ENCODE results near the gene ZNF467. TPM values are rescaled to one million over a fixed set of nuclear protein-coding genes. Genes with fewer than 3 reads are reported as not detected.

The ZNF467 gene
- total RNA-seq, 1 experiment from 2014 or later: 11.3 TPM

DNA sequence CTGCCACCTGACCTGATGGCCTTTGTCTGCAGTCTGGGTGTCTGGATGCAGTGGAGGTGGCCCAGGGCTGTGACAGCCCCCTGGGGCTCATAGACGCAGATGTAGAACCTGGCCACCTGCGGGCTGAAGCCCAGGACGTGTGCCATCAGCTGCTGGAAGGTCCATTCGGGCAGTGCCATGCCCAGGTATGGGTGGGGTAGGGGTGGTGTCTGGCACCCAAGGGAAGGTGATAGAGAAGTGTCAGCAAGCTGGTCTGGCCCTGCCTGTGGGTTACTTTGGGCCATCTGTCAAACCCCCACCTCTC, 6.1 kb upstream of the ZNF467 start:
- RAD21 ChIA-PET (ENCODE audit: low non-redundant PET in 1 of 2, low total read pairs in 2 of 2, uncharacterized antibody in 2 of 2, unreplicated experiment in 2 of 2): no interaction called here

DNA sequence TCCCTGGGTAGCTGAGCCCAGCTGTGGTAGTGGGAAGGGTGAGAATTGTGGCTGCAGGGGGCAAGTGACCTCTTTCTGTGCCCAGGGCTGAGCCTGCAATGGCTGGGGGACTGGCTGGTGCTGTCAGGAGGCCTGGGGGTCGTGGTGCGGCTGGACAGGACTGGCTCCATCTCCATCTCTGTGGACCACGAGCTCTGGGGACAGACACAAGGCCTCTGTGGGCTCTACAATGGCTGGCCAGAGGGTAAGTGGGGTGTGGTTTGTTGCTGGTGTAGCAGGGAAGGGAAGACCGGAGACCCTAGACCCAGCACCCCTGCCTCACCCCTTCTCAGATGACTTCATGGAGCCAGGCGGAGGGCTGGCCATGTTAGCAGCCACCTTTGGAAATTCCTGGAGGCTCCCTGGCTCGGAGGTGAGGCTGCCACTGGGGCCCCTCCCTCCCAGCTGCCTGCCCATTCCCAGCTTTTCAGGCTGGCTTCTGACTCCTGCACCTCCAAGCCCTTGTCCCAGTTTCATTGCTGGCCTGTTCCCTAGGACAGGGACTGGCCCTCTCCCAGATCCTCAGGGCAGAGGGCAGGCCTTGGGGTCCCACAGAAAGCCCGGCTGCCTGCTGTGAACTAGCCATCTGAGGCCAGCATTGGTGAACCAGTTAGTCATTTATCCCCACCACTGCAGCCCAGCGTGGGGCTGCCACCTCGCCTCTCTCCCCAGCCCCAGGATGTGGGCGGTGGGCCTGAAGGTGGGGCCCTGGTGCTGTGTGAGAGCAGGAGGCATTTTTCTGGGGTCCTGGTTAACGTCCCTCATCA, 5.5 kb upstream of the ZNF467 start:
- ATAC-seq (no peak), DNase-seq (ENCODE audit: low read depth, low spot score) (no peak)
- no peak overlapping the region for H2AFZ ChIP-seq (ENCODE audit: low read depth, low read length, poor library complexity, severe bottlenecking)
- H3K27me3 ChIP-seq (ENCODE audit: insufficient read depth, low read length): no peaks in the 10 kb centered on the region
- H3K4me2 ChIP-seq (ENCODE audit: low read length): no peak overlapping the region
- peaks cover 4 to 8% of the 10 kb centered on the region in 2 experiments; a peak in 3 of 4 replicates for H3K4me1 ChIP-seq (ENCODE audit: control insufficient read depth in 1 of 2, insufficient read depth in 2 of 2, low read length in 2 of 2)
- H3K9ac ChIP-seq (ENCODE audit: low read length): no peak overlapping the region
- no peaks in the 10 kb centered on the region for H3K36me3 ChIP-seq (ENCODE audit: control insufficient read depth in 1 of 2, insufficient read depth in 2 of 2, low read length in 2 of 2)
- ChIA-PET POLR2A (no interaction called here), CTCF (no interaction called here), RAD21 (ENCODE audit: low non-redundant PET in 1 of 2, low total read pairs in 2 of 2, uncharacterized antibody in 2 of 2, unreplicated experiment in 2 of 2) (no interaction called here)
- intact Hi-C loops (cut with micrococcal nuclease): no loop called here
- no peaks in the 10 kb centered on the region for H3K9me3 ChIP-seq (ENCODE audit: control insufficient read depth in 1 of 2, insufficient read depth in 1 of 2, low read depth in 1 of 2, low read length in 2 of 2)
- H3K9me2 ChIP-seq (ENCODE audit: insufficient read depth): no peaks in the 10 kb centered on the region
- no peak overlapping the region for H3K4me3 ChIP-seq (replicated peaks in 1 of 2; ENCODE audit: low read depth in 1 of 2, low read length in 2 of 2)
- no peaks in the 10 kb centered on the region for H4K20me1 ChIP-seq (ENCODE audit: insufficient read depth)
- H3K27ac ChIP-seq (ENCODE audit: low read depth, low read length): no peak overlapping the region
- no peaks in the 10 kb centered on the region for H3K79me2 ChIP-seq (ENCODE audit: insufficient read depth, low read length)
- no TSS peak for BruUV-seq (replicated peaks)
- TF ChIP-seq ZFX (IDR thresholded peaks at IDR 0.05) (no peak), TCF7L2 (IDR thresholded peaks at IDR 0.05; ENCODE audit: borderline replicate concordance, extremely low read depth, insufficient read depth, insufficient read length) (no peak), POLR2A (IDR thresholded peaks at IDR 0.05; ENCODE audit: borderline replicate concordance, extremely low read depth, insufficient read depth, insufficient read length) (no peak), EZH2phosphoT487 (IDR thresholded peaks at IDR 0.05; ENCODE audit: borderline replicate concordance) (no peak), SIN3A (IDR thresholded peaks at IDR 0.05; ENCODE audit: low read depth) (no peak), REST (IDR thresholded peaks at IDR 0.05; ENCODE audit: low read depth) (no peak), POLR2AphosphoS5 (IDR thresholded peaks at IDR 0.05; ENCODE audit: low read depth, low read length) (no peak), ELF1 (IDR thresholded peaks at IDR 0.05; ENCODE audit: borderline replicate concordance, low read depth) (no peak), EZH2 (IDR thresholded peaks at IDR 0.05) (no peak), RAD21 (IDR thresholded peaks at IDR 0.05; ENCODE audit: low read depth) (no peak), FOSL1 (IDR thresholded peaks at IDR 0.05; ENCODE audit: low read depth) (no peak), SP1 (IDR thresholded peaks at IDR 0.05; ENCODE audit: low read depth) (no peak), YY1 (IDR thresholded peaks at IDR 0.05; ENCODE audit: extremely low read depth, insufficient replicate concordance, low read depth, low read length) (no peak)

More for the DNA sequence above, 6.1 kb upstream of the ZNF467 start:
- H3K36me3 ChIP-seq (ENCODE audit: control insufficient read depth in 1 of 2, insufficient read depth in 2 of 2, low read length in 2 of 2): no peaks in the 10 kb centered on the region
- no peak overlapping the region for H3K9ac ChIP-seq (ENCODE audit: low read length)
- ATAC-seq: no peak
- H4K20me1 ChIP-seq (ENCODE audit: insufficient read depth): no peaks in the 10 kb centered on the region
- H3K27me3 ChIP-seq (ENCODE audit: insufficient read depth, low read length): no peaks in the 10 kb centered on the region
- no peak overlapping the region for H3K4me3 ChIP-seq (replicated peaks in 1 of 2; ENCODE audit: low read depth in 1 of 2, low read length in 2 of 2)
- no peak for TF ChIP-seq RAD21 (IDR thresholded peaks at IDR 0.05; ENCODE audit: low read depth)
- TF ChIP-seq EZH2phosphoT487 (IDR thresholded peaks at IDR 0.05; ENCODE audit: borderline replicate concordance): no peak
- no peak for TF ChIP-seq ATF3 (IDR thresholded peaks at IDR 0.05)
- no peak for TF ChIP-seq SP1 (IDR thresholded peaks at IDR 0.05; ENCODE audit: low read depth)
- no peak overlapping the region for H2AFZ ChIP-seq (ENCODE audit: low read depth, low read length, poor library complexity, severe bottlenecking)
- H3K4me1 ChIP-seq (ENCODE audit: control insufficient read depth in 1 of 2, insufficient read depth in 2 of 2, low read length in 2 of 2): peaks cover 0 to 2% of the 10 kb centered on the region in 2 experiments; a peak in 3 of 4 replicates
- DNase-seq (ENCODE audit: low read depth, low spot score): no peak
- intact Hi-C loops (cut with micrococcal nuclease): no loop called here
- no peak overlapping the region for H3K27ac ChIP-seq (ENCODE audit: low read depth, low read length)
- no peak overlapping the region for H3K4me2 ChIP-seq (ENCODE audit: low read length)
- no TSS peak for BruUV-seq (replicated peaks)
- no peaks in the 10 kb centered on the region for H3K9me3 ChIP-seq (ENCODE audit: control insufficient read depth in 1 of 2, insufficient read depth in 1 of 2, low read depth in 1 of 2, low read length in 2 of 2)
- H3K9me2 ChIP-seq (ENCODE audit: insufficient read depth): no peaks in the 10 kb centered on the region
- POLR2A ChIA-PET: no interaction called here
- no peaks in the 10 kb centered on the region for H3K79me2 ChIP-seq (ENCODE audit: insufficient read depth, low read length)
- CTCF ChIA-PET: no interaction called here

Data from HCT116 (cell line).